GM12891 (cell line): ENCODE data around the gene GFPT2.

ENCODE experiments used
- DNase-seq: peaks from one replicate; pipeline ENCODE4 v3.0.0; 2011; ENCODE audit warnings: low spot score; ENCODE audit not compliant: insufficient read length
- FAIRE-seq: peaks from 2 replicates; lab custom pipeline; 2011; peaks lifted over from hg19 to GRCh38; lab: Jason Lieb, UNC
- PAX5 ChIP-seq: IDR thresholded peaks from 2 replicates; pipeline ENCODE4 v1.6.1; 2011; ENCODE audit warnings: low read length, moderate library complexity, mild to moderate bottlenecking; ENCODE audit not compliant: insufficient read depth, severe bottlenecking
- POLR2A ChIP-seq: IDR thresholded peaks from 2 replicates; pipeline ENCODE4 v1.6.1; 2011; ENCODE audit warnings: low read depth, low read length, control low read depth
- POLR2AphosphoS5 ChIP-seq: IDR thresholded peaks from 2 replicates; pipeline ENCODE4 v1.6.1; 2011; ENCODE audit warnings: low read depth, low read length, control low read depth
- POU2F2 ChIP-seq: IDR thresholded peaks from 2 replicates; pipeline ENCODE4 v1.6.1; 2011; ENCODE audit warnings: low read depth, mild to moderate bottlenecking, control low read depth, low read length, moderate library complexity
- SPI1 ChIP-seq: IDR thresholded peaks from 2 replicates; pipeline ENCODE4 v1.6.1; 2011; ENCODE audit warnings: low read depth, low read length, control low read depth
- TAF1 ChIP-seq: IDR thresholded peaks from 2 replicates; pipeline ENCODE4 v1.6.1; 2011; ENCODE audit warnings: low read depth, low read length, control low read depth

The GFPT2 gene

GRCh38 chr5:180353980-180354452, 880 bp upstream of the GFPT2 start:
- DNase-seq: no peak
- TF ChIP-seq POU2F2 (no peak), SPI1 (no peak)
- no peak for FAIRE-seq

- no peak for FAIRE-seq
- TF ChIP-seq POLR2A (no peak), SPI1 (no peak), PAX5 (no peak), POU2F2 (no peak), TAF1 (no peak), POLR2AphosphoS5 (no peak)
- no peak for DNase-seq
Measured at GRCh38 chr5:180352116-180353047, 754 bp downstream of the GFPT2 start.

- TF ChIP-seq PAX5: no peak
- TF ChIP-seq TAF1: no peak
- TF ChIP-seq SPI1: no peak
- no peak for TF ChIP-seq POLR2AphosphoS5
- no peak for TF ChIP-seq POU2F2
- no peak for TF ChIP-seq POLR2A
- FAIRE-seq: no peak
- DNase-seq: no peak
Measured at GRCh38 chr5:180350711-180351465, 2.2 kb downstream of the GFPT2 start.

- FAIRE-seq: no peak
- no peak for DNase-seq
- no peak for TF ChIP-seq TAF1
- TF ChIP-seq POLR2AphosphoS5: no peak
- no peak for TF ChIP-seq POU2F2
- TF ChIP-seq PAX5: no peak
- TF ChIP-seq POLR2A: no peak
- TF ChIP-seq SPI1: no peak
Measured at GRCh38 chr5:180350296-180350695, 2.8 kb downstream of the GFPT2 start.

GRCh38 chr5:180349391-180349790, 3.7 kb downstream of the GFPT2 start:
- FAIRE-seq: no peak
- DNase-seq: no peak
- TF ChIP-seq POLR2A (no peak), PAX5 (no peak), SPI1 (no peak), TAF1 (no peak), POU2F2 (no peak), POLR2AphosphoS5 (no peak)

- FAIRE-seq (no peak), DNase-seq (no peak)
- TF ChIP-seq POU2F2: no peak
- no peak for TF ChIP-seq POLR2A
- TF ChIP-seq TAF1: no peak
- no peak for TF ChIP-seq PAX5
- TF ChIP-seq SPI1: no peak
- TF ChIP-seq POLR2AphosphoS5: no peak
Measured at GRCh38 chr5:180348336-180348735, 4.8 kb downstream of the GFPT2 start.

- TF ChIP-seq POLR2AphosphoS5: no peak
- TF ChIP-seq PAX5: no peak
- TF ChIP-seq POU2F2: no peak
- TF ChIP-seq POLR2A: no peak
- DNase-seq (no peak), FAIRE-seq (no peak)
Measured at GRCh38 chr5:180347702-180348101, 5.4 kb downstream of the GFPT2 start.

- TF ChIP-seq POLR2A: no peak
- TF ChIP-seq TAF1: no peak
- no peak for TF ChIP-seq POU2F2
- no peak for TF ChIP-seq POLR2AphosphoS5
- no peak for TF ChIP-seq PAX5
- TF ChIP-seq SPI1: no peak
Measured at GRCh38 chr5:180346358-180346757, 6.8 kb downstream of the GFPT2 start.

GRCh38 chr5:180345781-180346180, 7.4 kb downstream of the GFPT2 start:
- DNase-seq: no peak
- no peak for TF ChIP-seq TAF1
- no peak for TF ChIP-seq POLR2AphosphoS5
- TF ChIP-seq PAX5: no peak
- no peak for TF ChIP-seq SPI1
- no peak for TF ChIP-seq POU2F2
- no peak for TF ChIP-seq POLR2A
- FAIRE-seq: no peak

More at GRCh38 chr5:180346358-180346757, 6.8 kb downstream of the GFPT2 start:
- FAIRE-seq (no peak), DNase-seq (no peak)
